BJ (cell line): ENCODE measurements around the gene TAX1BP1. TPM values are rescaled to one million over a fixed set of nuclear protein-coding genes. Genes with fewer than 3 reads are reported as not detected.

Source experiments
- CTCF ChIA-PET: fragments of 350-600 bp; formaldehyde crosslinking; extraction: SDS; loops from one replicate; lab custom pipeline; 2021; ENCODE audit warnings: antibody characterized with exemption, inconsistent platforms; lab: Yijun Ruan, JAX
- POLR2A ChIA-PET: fragments of 300-600 bp; sonication (Branson Sonifier 250); formaldehyde crosslinking; extraction: SDS; loops from one replicate; lab custom pipeline; 2021; ENCODE audit warnings: antibody characterized with exemption; lab: Charles Lee
- DNase-seq: peaks from one replicate; pipeline ENCODE4 v3.0.0-alpha.2; 2011; ENCODE audit warnings: low read depth
- H3K27me3 ChIP-seq: 2 replicates; pipeline ENCODE4 v1.6.0; 2011; ENCODE audit warnings: low read length; ENCODE audit not compliant: control insufficient read depth, insufficient read depth
- H3K36me3 ChIP-seq: 2 replicates; pipeline ENCODE4 v1.5.1; 2011; ENCODE audit warnings: low read length; ENCODE audit not compliant: control insufficient read depth, insufficient read depth
- H3K4me3 ChIP-seq: 2 replicates; pipeline ENCODE4 v1.5.1; 2011; ENCODE audit warnings: low read depth, mild to moderate bottlenecking, control low read depth, low read length
- CTCF ChIP-seq: IDR thresholded peaks from 2 replicates; pipeline ENCODE4 v1.5.1; 2011; ENCODE audit warnings: low read depth, mild to moderate bottlenecking, control low read depth, inconsistent platforms, low read length, moderate library complexity; ENCODE audit not compliant: insufficient read depth
- polyA plus RNA-seq: library from polyadenylated mRNA; depleted of rRNA; stranded (reverse); fragments of >200 nt; gene quantifications from 2 replicates; pipeline ENCODE4 v1.2.3, GENCODE V29; 2011

TAX1BP1 gene
- polyA plus RNA-seq, 1 experiment = 93.6 TPM

GRCh38 chr7:27763983-27764508, 24.1 kb downstream of the TAX1BP1 start:
- TF ChIP-seq CTCF = no peak
- ChIA-PET CTCF (interaction anchor here (0.6 to 1.9 kb wide), 3 partner anchors 8 to 185 kb away, joined by 3 to 5 read pairs (median 4); no protein-coding TSS in a partner anchor), POLR2A (no interaction called here)
- Histone ChIP-seq H3K36me3 (0 out of 2 replicates have a peak, but pooled peaks cover 1% of the 10 kb centered on the region), H3K27me3 (no peaks in the 10 kb centered on the region), H3K4me3 (no peak overlapping the region)
- no peak for DNase-seq

GRCh38 chr7:27765841-27766240, 25.9 kb downstream of the TAX1BP1 start:
- TF ChIP-seq CTCF = no peak
- no peak overlapping the region for H3K4me3 ChIP-seq
- H3K27me3 ChIP-seq = no peaks in the 10 kb centered on the region
- ChIA-PET CTCF (interaction anchor here (0.6 to 2.1 kb wide), 4 partner anchors 9 to 331 kb away, joined by 3 to 9 read pairs (median 6); no protein-coding TSS in a partner anchor), POLR2A (interaction anchor here (0.5 kb wide), 1 partner anchor 579 kb away, joined by 6 read pairs; no protein-coding TSS in a partner anchor)
- H3K36me3 ChIP-seq = 0 out of 2 replicates have a peak, but pooled peaks cover 1% of the 10 kb centered on the region
- no peak for DNase-seq

- ChIA-PET POLR2A (no interaction called here), CTCF (interaction anchor here (1.0 to 2.1 kb wide), 3 partner anchors 146 to 571 kb away, joined by 3 to 5 read pairs (median 5); no protein-coding TSS in a partner anchor)
- Histone ChIP-seq H3K36me3 (0 out of 2 replicates have a peak, but pooled peaks cover 1% of the 10 kb centered on the region), H3K27me3 (no peaks in the 10 kb centered on the region), H3K4me3 (no peak overlapping the region)
- TF ChIP-seq CTCF = no peak
- DNase-seq = no peak
Observed at GRCh38 chr7:27767374-27767773, 27.4 kb downstream of the TAX1BP1 start.

GRCh38 chr7:27771111-27771510, 31.1 kb downstream of the TAX1BP1 start:
- no peak overlapping the region for H3K4me3 ChIP-seq
- DNase-seq = no peak
- H3K27me3 ChIP-seq = no peaks in the 10 kb centered on the region
- TF ChIP-seq CTCF = no peak
- no peaks in the 10 kb centered on the region for H3K36me3 ChIP-seq
- ChIA-PET POLR2A (no interaction called here), CTCF (interaction anchor here (2.1 kb wide), 1 partner anchor 7 kb away, joined by 5 read pairs; no protein-coding TSS in a partner anchor)

- peak; percentile 72 for TF ChIP-seq CTCF
- no peaks in the 10 kb centered on the region for H3K36me3 ChIP-seq
- H3K27me3 ChIP-seq = no peaks in the 10 kb centered on the region
- DNase-seq = no peak
- no peak overlapping the region for H3K4me3 ChIP-seq
- CTCF ChIA-PET = interaction anchor here (0.6 to 2.7 kb wide), 20 partner anchors 9 to 584 kb away, joined by 3 to 12 read pairs (median 4); partner anchors contain the start of genes HIBADH, HOXA13 and TAX1BP1
- POLR2A ChIA-PET = no interaction called here
Observed at GRCh38 chr7:27774717-27775328, 34.9 kb downstream of the TAX1BP1 start.
